Stomach (tissue), 4 donors: ENCODE data around the gene AXIN2.

ENCODE experiments used
- POLR2AphosphoS5 ChIP-seq, 3 donors: sonication (generic); formaldehyde crosslinking; IDR thresholded peaks; one replicate each; pipeline ENCODE4 v1.6.1; 2016; ENCODE audit warnings: antibody characterized with exemption in 3 of 3
- TF ChIP-seq, protein P1 (sequence below), 7 experiments: fragments of 450-650 bp in 4 of 7; fragments of 200-600 bp in 3 of 7; sonication (generic) in 3 of 7; IDR thresholded peaks; one replicate each; pipeline ENCODE4 v1.5.1; 2016 to 2019; ENCODE audit warnings: antibody characterized with exemption in 7 of 7, control low read depth in 2 of 7, mild to moderate bottlenecking in 1 of 7

GRCh38 chr17:65558683-65559460 is 2.6 kb downstream of the AXIN2 start:
- TF ChIP-seq, protein P1, sequence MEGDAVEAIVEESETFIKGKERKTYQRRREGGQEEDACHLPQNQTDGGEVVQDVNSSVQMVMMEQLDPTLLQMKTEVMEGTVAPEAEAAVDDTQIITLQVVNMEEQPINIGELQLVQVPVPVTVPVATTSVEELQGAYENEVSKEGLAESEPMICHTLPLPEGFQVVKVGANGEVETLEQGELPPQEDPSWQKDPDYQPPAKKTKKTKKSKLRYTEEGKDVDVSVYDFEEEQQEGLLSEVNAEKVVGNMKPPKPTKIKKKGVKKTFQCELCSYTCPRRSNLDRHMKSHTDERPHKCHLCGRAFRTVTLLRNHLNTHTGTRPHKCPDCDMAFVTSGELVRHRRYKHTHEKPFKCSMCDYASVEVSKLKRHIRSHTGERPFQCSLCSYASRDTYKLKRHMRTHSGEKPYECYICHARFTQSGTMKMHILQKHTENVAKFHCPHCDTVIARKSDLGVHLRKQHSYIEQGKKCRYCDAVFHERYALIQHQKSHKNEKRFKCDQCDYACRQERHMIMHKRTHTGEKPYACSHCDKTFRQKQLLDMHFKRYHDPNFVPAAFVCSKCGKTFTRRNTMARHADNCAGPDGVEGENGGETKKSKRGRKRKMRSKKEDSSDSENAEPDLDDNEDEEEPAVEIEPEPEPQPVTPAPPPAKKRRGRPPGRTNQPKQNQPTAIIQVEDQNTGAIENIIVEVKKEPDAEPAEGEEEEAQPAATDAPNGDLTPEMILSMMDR (IDR thresholded peaks at IDR 0.05): no peak
- no peak for TF ChIP-seq POLR2AphosphoS5 (IDR thresholded peaks at IDR 0.05)
